Measurements from ENCODE around the gene CAPN15.

Gene CAPN15

GRCh38 chr16:600781-601180, 73.3 kb downstream of the CAPN15 start:
- H3K4me1 ChIP-seq (ENCODE audit: control insufficient read depth, insufficient read depth, low read length): peaks cover 16% of the 10 kb centered on the region
- no peaks in the 10 kb centered on the region for H3K9me3 ChIP-seq (ENCODE audit: control insufficient read depth, low read length)
- H3K4me3 ChIP-seq (ENCODE audit: low read length): no peak overlapping the region
- no peak overlapping the region for H3K9ac ChIP-seq (ENCODE audit: low read length)
- no peaks in the 10 kb centered on the region for H3K27me3 ChIP-seq (ENCODE audit: control insufficient read depth, insufficient read depth, low read length)
- H3K36me3 ChIP-seq (ENCODE audit: control insufficient read depth, insufficient read depth, low read length): no peaks in the 10 kb centered on the region

- H3K9me3 ChIP-seq (ENCODE audit: control insufficient read depth, low read length): no peaks in the 10 kb centered on the region
- no peak overlapping the region for H3K4me3 ChIP-seq (ENCODE audit: low read length)
These were observed 76.4 kb downstream of the CAPN15 start for GRCh38 chr16:603933-604332.

More at GRCh38 chr16:603933-604332, 76.4 kb downstream of the CAPN15 start:
- H3K36me3 ChIP-seq (ENCODE audit: control insufficient read depth, insufficient read depth, low read length): no peaks in the 10 kb centered on the region
- H3K27me3 ChIP-seq (ENCODE audit: control insufficient read depth, insufficient read depth, low read length): no peaks in the 10 kb centered on the region
- peaks cover 12% of the 10 kb centered on the region for H3K4me1 ChIP-seq (ENCODE audit: control insufficient read depth, insufficient read depth, low read length)
- H3K9ac ChIP-seq (ENCODE audit: low read length): no peak overlapping the region
